ENCODE data around the gene KRAS.

KRAS gene

DNA sequence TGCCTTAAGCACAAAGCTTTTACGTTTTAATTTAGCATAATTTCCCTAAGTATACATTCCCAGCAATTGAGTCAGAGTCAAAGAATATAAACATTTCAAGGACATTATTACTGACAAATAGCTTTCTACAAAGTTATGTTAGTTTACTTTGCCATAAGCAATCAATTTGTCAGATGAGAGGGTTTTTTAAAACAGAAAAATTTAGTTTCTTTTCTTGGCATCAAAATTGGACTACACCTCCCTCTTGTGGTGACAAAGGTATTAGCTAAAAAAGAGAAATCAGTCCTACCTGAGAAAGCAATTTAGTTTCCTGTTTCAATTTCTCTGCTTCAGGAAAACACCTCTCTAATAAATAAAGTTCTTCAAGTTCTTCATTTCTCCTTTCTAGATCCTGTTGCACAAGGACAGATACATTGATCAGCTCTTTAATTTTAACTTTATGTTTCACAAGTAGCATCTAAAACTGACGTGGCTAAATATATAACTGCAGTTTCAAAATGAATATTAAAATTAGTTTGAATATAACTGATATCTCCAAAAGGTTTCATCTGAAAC, 95.6 kb downstream of the KRAS start:
- H3K36me3 ChIP-seq = no peaks in the 10 kb centered on the region
- no peak overlapping the region for H3K4me3 ChIP-seq (ENCODE audit: low read depth, low read length)
- H3K27ac ChIP-seq = no peak overlapping the region
- TF ChIP-seq, protein P1, sequence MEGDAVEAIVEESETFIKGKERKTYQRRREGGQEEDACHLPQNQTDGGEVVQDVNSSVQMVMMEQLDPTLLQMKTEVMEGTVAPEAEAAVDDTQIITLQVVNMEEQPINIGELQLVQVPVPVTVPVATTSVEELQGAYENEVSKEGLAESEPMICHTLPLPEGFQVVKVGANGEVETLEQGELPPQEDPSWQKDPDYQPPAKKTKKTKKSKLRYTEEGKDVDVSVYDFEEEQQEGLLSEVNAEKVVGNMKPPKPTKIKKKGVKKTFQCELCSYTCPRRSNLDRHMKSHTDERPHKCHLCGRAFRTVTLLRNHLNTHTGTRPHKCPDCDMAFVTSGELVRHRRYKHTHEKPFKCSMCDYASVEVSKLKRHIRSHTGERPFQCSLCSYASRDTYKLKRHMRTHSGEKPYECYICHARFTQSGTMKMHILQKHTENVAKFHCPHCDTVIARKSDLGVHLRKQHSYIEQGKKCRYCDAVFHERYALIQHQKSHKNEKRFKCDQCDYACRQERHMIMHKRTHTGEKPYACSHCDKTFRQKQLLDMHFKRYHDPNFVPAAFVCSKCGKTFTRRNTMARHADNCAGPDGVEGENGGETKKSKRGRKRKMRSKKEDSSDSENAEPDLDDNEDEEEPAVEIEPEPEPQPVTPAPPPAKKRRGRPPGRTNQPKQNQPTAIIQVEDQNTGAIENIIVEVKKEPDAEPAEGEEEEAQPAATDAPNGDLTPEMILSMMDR (IDR thresholded peaks at IDR 0.05; ENCODE audit: low read depth, low read length) = peak; percentile 37
- no peaks in the 10 kb centered on the region for H3K27me3 ChIP-seq (ENCODE audit: insufficient read depth, low read depth, severe bottlenecking)
- DNase-seq = no peak
- no peaks in the 10 kb centered on the region for H3K9me3 ChIP-seq (ENCODE audit: severe bottlenecking)

Data from WERI-Rb-1 (cell line).